Measurements from ENCODE around the gene PCCA. TPM values are rescaled to one million over a fixed set of nuclear protein-coding genes. Genes with fewer than 3 reads are reported as not detected.

Gene PCCA
- total and polyA plus RNA-seq, 2 of the 13 experiments (the other 11 are each of a cell fraction or from before 2014, with no cell fraction given) = 15.0 to 32.2 TPM

GRCh38 chr13:100314132-100314910, 225.4 kb downstream of the PCCA start (continued):
- TF ChIP-seq ZNF18 (CRISPR knock-in tag; IDR thresholded peaks at IDR 0.05; ENCODE audit: insufficient replicate concordance) (no peak), THAP11 (CRISPR knock-in tag; IDR thresholded peaks at IDR 0.05) (peak; percentile 54), ZSCAN29 (CRISPR knock-in tag; conservative IDR thresholded peaks at IDR 0.05) (0 out of 2 replicates have a peak, but pooled peaks have one; percentile 32), ZNF503 (CRISPR knock-in tag; IDR thresholded peaks at IDR 0.05) (no peak), MIER3 (CRISPR knock-in tag; IDR thresholded peaks at IDR 0.05; ENCODE audit: borderline replicate concordance) (peak; percentile 74; the same call in 1 of the 2 replicates), ZNF468 (CRISPR knock-in tag; IDR thresholded peaks at IDR 0.05) (no peak), MAFG (CRISPR knock-in tag; IDR thresholded peaks at IDR 0.05) (no peak), LRRFIP1 (CRISPR knock-in tag; conservative IDR thresholded peaks at IDR 0.05) (no peak), ZNF639 (CRISPR knock-in tag; conservative IDR thresholded peaks at IDR 0.05) (no peak), ZNF704 (CRISPR knock-in tag; IDR thresholded peaks at IDR 0.05; ENCODE audit: borderline replicate concordance) (no peak), CREM (IDR thresholded peaks at IDR 0.05) (peak; percentile 84), CREM (CRISPR knock-in tag; IDR thresholded peaks at IDR 0.05) (no peak), ARID3A (IDR thresholded peaks at IDR 0.05; ENCODE audit: low read depth, low read length) (peak; percentile 75), SKI (IDR thresholded peaks at IDR 0.05; ENCODE audit: partially characterized antibody) (peak; percentile 80), KAT7 (CRISPR knock-in tag; IDR thresholded peaks at IDR 0.05; ENCODE audit: borderline replicate concordance) (no peak)
